ENCODE data around the gene SEPTIN1. TPM values are rescaled to one million over a fixed set of nuclear protein-coding genes. Genes with fewer than 3 reads are reported as not detected.
A peak's percentile ranks its signal among the peaks of the same experiment; 100 is the strongest.

SEPTIN1 gene
- total and polyA plus RNA-seq, 2 of the 13 experiments (the other 11 are each of a cell fraction or from before 2014, with no cell fraction given): 0.18 to 0.67 TPM

GRCh38 chr16:30335028-30335597 is 47.2 kb downstream of the SEPTIN1 start (continued):
- TF ChIP-seq KIAA2018 (CRISPR knock-in tag; IDR thresholded peaks at IDR 0.05; ENCODE audit: borderline replicate concordance) (0 out of 2 replicates have a peak, but pooled peaks have one; percentile 30), PRDM10 (CRISPR knock-in tag; IDR thresholded peaks at IDR 0.05; ENCODE audit: low read depth) (0 out of 2 replicates have a peak, but pooled peaks have one; percentile 1), ZNF143 (CRISPR knock-in tag; IDR thresholded peaks at IDR 0.05) (peak; percentile 56), GABPB1 (CRISPR knock-in tag; IDR thresholded peaks at IDR 0.05) (peak; percentile 51), PATZ1 (CRISPR knock-in tag; IDR thresholded peaks at IDR 0.05) (peak; percentile 40; the same call in 1 of the 2 replicates), ELK4 (CRISPR knock-in tag; IDR thresholded peaks at IDR 0.05; ENCODE audit: borderline replicate concordance) (0 out of 2 replicates have a peak, but pooled peaks have one; percentile 35), MXI1 (IDR thresholded peaks at IDR 0.05; ENCODE audit: borderline replicate concordance, low read depth, low read length) (peak; percentile 45; the same call in 1 of the 3 replicates), BORCS8-MEF2B (CRISPR knock-in tag; IDR thresholded peaks at IDR 0.05) (0 out of 2 replicates have a peak, but pooled peaks have one; percentile 17), FOXO1 (CRISPR knock-in tag; IDR thresholded peaks at IDR 0.05) (0 out of 2 replicates have a peak, but pooled peaks have one; percentile 11)
